GM23338 (cell line): Measurements from ENCODE around the gene RAB40C. TPM values are rescaled to one million over a fixed set of nuclear protein-coding genes. Genes with fewer than 3 reads are reported as not detected.

Source experiments
- ATAC-seq: fragments of 200-7000 bp; cut with Tn5 transposase; 3 replicates; pipeline ENCODE4 v1.9.1; 2020
- DNase-seq: peaks from one replicate; pipeline ENCODE4 v3.0.0-alpha.2; 2015; ENCODE audit warnings: low spot score
- H2AFZ ChIP-seq: fragments of 200-600 bp; sonication (generic); 2 replicates; pipeline ENCODE4 v1.8.0; 2016; ENCODE audit warnings: antibody characterized with exemption, mild to moderate bottlenecking, moderate library complexity
- H3F3A ChIP-seq: fragments of 200-600 bp; sonication (generic); replicated peaks from 2 replicates; pipeline ENCODE4 v1.8.0; 2017; ENCODE audit warnings: antibody characterized with exemption, mixed run types, low read depth
- H3K27ac ChIP-seq: fragments of 200-600 bp; sonication (generic); 2 replicates; pipeline ENCODE4 v1.6.1; 2016; ENCODE audit warnings: low read depth
- H3K27me3 ChIP-seq: fragments of 200-600 bp; sonication (generic); 2 replicates; pipeline ENCODE4 v1.8.0; 2016; ENCODE audit warnings: mild to moderate bottlenecking, mixed run types, moderate library complexity; ENCODE audit not compliant: insufficient read depth
- H3K36me3 ChIP-seq: fragments of 200-600 bp; sonication (generic); 2 replicates; pipeline ENCODE4 v1.8.0; 2016; ENCODE audit warnings: mild to moderate bottlenecking; ENCODE audit not compliant: insufficient read depth
- H3K4me1 ChIP-seq: fragments of 200-600 bp; sonication (generic); 2 replicates; pipeline ENCODE4 v1.8.0; 2016; ENCODE audit warnings: mild to moderate bottlenecking, moderate library complexity; ENCODE audit not compliant: insufficient read depth
- H3K4me2 ChIP-seq: fragments of 200-600 bp; sonication (generic); 2 replicates; pipeline ENCODE4 v1.7.1; 2017; ENCODE audit warnings: mixed run types
- H3K4me3 ChIP-seq: fragments of 200-600 bp; sonication (generic); 2 replicates; pipeline ENCODE4 v1.6.1; 2016; ENCODE audit warnings: mixed run types
- H3K79me2 ChIP-seq: fragments of 200-600 bp; sonication (generic); replicated peaks from 2 replicates; pipeline ENCODE4 v1.8.0; 2017; ENCODE audit warnings: mild to moderate bottlenecking; ENCODE audit not compliant: insufficient read depth
- H3K9me2 ChIP-seq: fragments of 200-600 bp; sonication (generic); 2 replicates; pipeline ENCODE4 v1.8.0; 2017; ENCODE audit not compliant: insufficient read depth
- H4K20me1 ChIP-seq: fragments of 200-600 bp; sonication (generic); replicated peaks from 2 replicates; pipeline ENCODE4 v1.8.0; 2017; ENCODE audit warnings: mild to moderate bottlenecking; ENCODE audit not compliant: insufficient read depth
- H3K27ac Mint-ChIP-seq: 2 replicates; pipeline ENCODE4 v1.8.0; 2020; ENCODE audit warnings: inconsistent platforms, mild to moderate bottlenecking, moderate library complexity, mixed read lengths
- H3K27me3 Mint-ChIP-seq: 3 replicates; pipeline ENCODE4 v1.8.0; 2022; ENCODE audit warnings: low read depth, mild to moderate bottlenecking, moderate library complexity, mixed read lengths, inconsistent platforms; ENCODE audit not compliant: insufficient read depth, poor library complexity
- H3K36me3 Mint-ChIP-seq: 3 replicates; pipeline ENCODE4 v1.8.0; 2021; ENCODE audit warnings: low read depth, mild to moderate bottlenecking, inconsistent platforms, moderate library complexity, mixed read lengths
- H3K4me1 Mint-ChIP-seq: 3 replicates; pipeline ENCODE4 v1.8.0; 2020; ENCODE audit warnings: mild to moderate bottlenecking, inconsistent platforms, mixed read lengths
- H3K4me3 Mint-ChIP-seq: 3 replicates; pipeline ENCODE4 v1.8.0; 2021; ENCODE audit warnings: moderate library complexity, mild to moderate bottlenecking, inconsistent platforms, mixed read lengths
- H3K9me3 Mint-ChIP-seq: 3 replicates; pipeline ENCODE4 v1.8.0; 2020; ENCODE audit warnings: moderate library complexity, mild to moderate bottlenecking, inconsistent platforms, mixed read lengths
- ETS1 ChIP-seq: IDR thresholded peaks from 2 replicates; pipeline ENCODE4 v1.6.1; 2016; ENCODE audit warnings: antibody characterized with exemption
- NANOG ChIP-seq: IDR thresholded peaks from 2 replicates; pipeline ENCODE4 v1.6.1; 2016; ENCODE audit warnings: antibody characterized with exemption, borderline replicate concordance
- ZNF462 ChIP-seq: fragments of 250-450 bp; sonication (Bioruptor Pico); IDR thresholded peaks from 2 replicates; pipeline ENCODE4 v1.5.0; 2020; ENCODE audit warnings: mild to moderate bottlenecking, moderate library complexity
- polyA plus RNA-seq: library from polyadenylated mRNA; unstranded; fragments of >200 nt; fragmentation: Nextera tagmentation; extraction: Ambion mirVana; gene quantifications from 2 replicates; pipeline ENCODE4 v1.2.1, GENCODE V29; 2016
- total RNA-seq: library from RNA; depleted of rRNA; stranded (reverse); fragments of >200 nt; shearing (Covaris generic); gene quantifications from 2 replicates; pipeline ENCODE4 v1.2.3, GENCODE V29; 2014

RAB40C gene
- total and polyA plus RNA-seq, 2 experiments from 2014 or later, result 11.2 to 24.6 TPM

GRCh38 chr16:634051-634670 lies 44.3 kb downstream of the RAB40C start (continued):
- TF ChIP-seq ZNF462 (CRISPR knock-in tag), result no peak

- peak overlapping the region; percentile 95; the same call in 1 of the 2 replicates for H3K4me3 ChIP-seq
- no peaks in the 10 kb centered on the region for H3K36me3 ChIP-seq
- Mint-ChIP-seq H3K36me3 (no peaks in the 10 kb centered on the region), H3K27ac (no peak overlapping the region), H3K4me1 (peaks cover 21% of the 10 kb centered on the region), H3K27me3 (peaks cover 18% of the 10 kb centered on the region), H3K4me3 (peak overlapping the region; percentile 89), H3K9me3 (peaks cover 4% of the 10 kb centered on the region; the same call in 2 of the 3 replicates)
- no peaks in the 10 kb centered on the region for H3K27me3 ChIP-seq
- no peak overlapping the region for H2AFZ ChIP-seq
- 0 out of 2 replicates have a peak, but pooled peaks cover 6% of the 10 kb centered on the region for H3F3A ChIP-seq
- peaks cover 29% of the 10 kb centered on the region for H3K4me1 ChIP-seq
- no peaks in the 10 kb centered on the region for H4K20me1 ChIP-seq
- H3K9me2 ChIP-seq, result no peaks in the 10 kb centered on the region
- H3K4me2 ChIP-seq, result peak overlapping the region; percentile 97; the same call in 1 of the 2 replicates
- no peak overlapping the region for H3K27ac ChIP-seq
- DNase-seq (no peak), ATAC-seq (no peak)
- no peak for TF ChIP-seq NANOG
- no peak for TF ChIP-seq ETS1
- no peaks in the 10 kb centered on the region; the same call in 1 of the 2 replicates for H3K79me2 ChIP-seq
Measured at GRCh38 chr16:634996-635395, 45.1 kb downstream of the RAB40C start.
